ENCODE data around the gene FANCD2.
"Not testable (repeated sequence)": the region's sequence is repeated elsewhere in the genome, so short reads cannot be mapped to it uniquely, and the experiment has no call there.

The FANCD2 gene

GRCh38 chr3:10115326-10116137, 89.3 kb downstream of the FANCD2 start, which contains the start of gene BRK1:
Gene BRK1, plus strand, starts transcription at chr3:10115675. Its CDS starts 27 bp downstream, at chr3:10115702.
- DNase-seq = peak; percentile 89

- DNase-seq = no peak
Observed at GRCh38 chr3:10116138-10116460, 89.9 kb downstream of the FANCD2 start.

GRCh38 chr3:10116928-10117327, 90.7 kb downstream of the FANCD2 start:
- DNase-seq = no peak

GRCh38 chr3:10119376-10119775, 93.1 kb downstream of the FANCD2 start:
- no peak for DNase-seq

- no peak for DNase-seq
Observed at GRCh38 chr3:10121064-10121463, 94.8 kb downstream of the FANCD2 start.

GRCh38 chr3:10122724-10123123, 96.5 kb downstream of the FANCD2 start:
- no peak for DNase-seq

- DNase-seq = not testable (repeated sequence)
Observed at GRCh38 chr3:10135872-10136271, 109.6 kb downstream of the FANCD2 start.

- no peak for DNase-seq
Observed at GRCh38 chr3:10136426-10137005, 110.3 kb downstream of the FANCD2 start.

- DNase-seq = no peak
Observed at GRCh38 chr3:10137178-10137577, 110.9 kb downstream of the FANCD2 start.

- no peak for DNase-seq
Observed at GRCh38 chr3:10140996-10141546, 114.8 kb downstream of the FANCD2 start.

GRCh38 chr3:10142707-10143560, 116.7 kb downstream of the FANCD2 start:
- DNase-seq = no peak

GRCh38 chr3:10145685-10146084, 119.4 kb downstream of the FANCD2 start:
- DNase-seq = no peak

- DNase-seq = no peak
Observed at GRCh38 chr3:10149226-10149625, 123.0 kb downstream of the FANCD2 start.

GRCh38 chr3:10150987-10151386, 124.8 kb downstream of the FANCD2 start:
- no peak for DNase-seq

All from NCI-H2107 (cell line).